Subcutaneous adipose tissue (tissue), 4 donors: ENCODE data around the gene CENPB. TPM values are rescaled to one million over a fixed set of nuclear protein-coding genes. Genes with fewer than 3 reads are reported as not detected.

ENCODE experiments used
- total RNA-seq, 4 donors: library from RNA; depleted of rRNA; stranded (reverse); fragments of >200 nt; gene quantifications; one replicate each; pipeline ENCODE4 v1.1.0, GENCODE V29; 2016
- TF ChIP-seq, protein P1 (sequence below): fragments of 450-650 bp; IDR thresholded peaks from one replicate; pipeline ENCODE4 v1.5.1; 2016; ENCODE audit warnings: low read depth, mild to moderate bottlenecking, control low read depth, antibody characterized with exemption, moderate library complexity

The CENPB gene, protein sequence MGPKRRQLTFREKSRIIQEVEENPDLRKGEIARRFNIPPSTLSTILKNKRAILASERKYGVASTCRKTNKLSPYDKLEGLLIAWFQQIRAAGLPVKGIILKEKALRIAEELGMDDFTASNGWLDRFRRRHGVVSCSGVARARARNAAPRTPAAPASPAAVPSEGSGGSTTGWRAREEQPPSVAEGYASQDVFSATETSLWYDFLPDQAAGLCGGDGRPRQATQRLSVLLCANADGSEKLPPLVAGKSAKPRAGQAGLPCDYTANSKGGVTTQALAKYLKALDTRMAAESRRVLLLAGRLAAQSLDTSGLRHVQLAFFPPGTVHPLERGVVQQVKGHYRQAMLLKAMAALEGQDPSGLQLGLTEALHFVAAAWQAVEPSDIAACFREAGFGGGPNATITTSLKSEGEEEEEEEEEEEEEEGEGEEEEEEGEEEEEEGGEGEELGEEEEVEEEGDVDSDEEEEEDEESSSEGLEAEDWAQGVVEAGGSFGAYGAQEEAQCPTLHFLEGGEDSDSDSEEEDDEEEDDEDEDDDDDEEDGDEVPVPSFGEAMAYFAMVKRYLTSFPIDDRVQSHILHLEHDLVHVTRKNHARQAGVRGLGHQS
- total RNA-seq, result 100 to 1,000 TPM in 1 of 4 donors, 10 to 100 TPM in 3; 36.5 to 101 (median 51.4) TPM

- TF ChIP-seq, protein P1, sequence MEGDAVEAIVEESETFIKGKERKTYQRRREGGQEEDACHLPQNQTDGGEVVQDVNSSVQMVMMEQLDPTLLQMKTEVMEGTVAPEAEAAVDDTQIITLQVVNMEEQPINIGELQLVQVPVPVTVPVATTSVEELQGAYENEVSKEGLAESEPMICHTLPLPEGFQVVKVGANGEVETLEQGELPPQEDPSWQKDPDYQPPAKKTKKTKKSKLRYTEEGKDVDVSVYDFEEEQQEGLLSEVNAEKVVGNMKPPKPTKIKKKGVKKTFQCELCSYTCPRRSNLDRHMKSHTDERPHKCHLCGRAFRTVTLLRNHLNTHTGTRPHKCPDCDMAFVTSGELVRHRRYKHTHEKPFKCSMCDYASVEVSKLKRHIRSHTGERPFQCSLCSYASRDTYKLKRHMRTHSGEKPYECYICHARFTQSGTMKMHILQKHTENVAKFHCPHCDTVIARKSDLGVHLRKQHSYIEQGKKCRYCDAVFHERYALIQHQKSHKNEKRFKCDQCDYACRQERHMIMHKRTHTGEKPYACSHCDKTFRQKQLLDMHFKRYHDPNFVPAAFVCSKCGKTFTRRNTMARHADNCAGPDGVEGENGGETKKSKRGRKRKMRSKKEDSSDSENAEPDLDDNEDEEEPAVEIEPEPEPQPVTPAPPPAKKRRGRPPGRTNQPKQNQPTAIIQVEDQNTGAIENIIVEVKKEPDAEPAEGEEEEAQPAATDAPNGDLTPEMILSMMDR, result no peak
Measured at GRCh38 chr20:3786665-3787323, at the start of gene CENPB. CENPB (minus strand) TSS chr20:3786740; CDS start chr20:3786483, 257 bp downstream.

DNA sequence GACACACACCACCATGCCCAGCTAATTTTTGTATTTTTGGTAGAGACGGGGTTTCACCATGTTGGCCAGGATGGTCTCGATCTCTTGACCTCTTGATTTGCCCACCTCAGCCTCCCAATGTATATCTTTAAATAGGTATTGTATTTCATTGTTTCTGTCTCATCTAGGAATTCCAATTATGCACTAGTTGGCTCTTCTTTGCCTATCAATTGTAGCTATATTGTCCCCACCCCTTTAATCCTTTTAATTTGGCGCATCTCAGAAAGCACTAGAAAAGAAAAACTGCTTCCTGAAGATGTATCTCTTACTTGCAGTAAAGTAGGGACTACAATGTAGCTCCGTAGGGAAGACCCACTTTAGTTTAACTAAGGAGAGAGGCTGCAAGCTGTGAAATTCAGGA is 49.6 kb upstream of the CENPB start:
- TF ChIP-seq, protein P1, result no peak

DNA sequence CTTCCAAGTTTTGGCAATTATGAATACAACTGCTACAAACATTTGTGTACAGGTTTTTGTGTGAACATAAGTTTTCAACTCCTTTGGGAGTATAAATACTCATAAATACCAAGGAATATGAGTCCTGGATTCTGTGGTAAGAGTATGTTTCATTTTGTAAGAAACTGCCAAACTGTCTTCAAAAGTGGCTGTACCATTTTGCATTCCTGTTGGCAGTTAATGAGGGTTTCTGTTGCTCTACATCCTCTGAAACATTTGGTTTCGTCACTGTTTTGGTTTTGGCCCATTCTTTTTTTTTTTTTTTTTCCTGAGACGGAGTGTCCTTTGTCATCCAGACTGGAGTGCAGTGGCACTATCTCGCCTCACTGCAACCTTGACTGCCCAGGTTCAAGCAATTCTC is 42.3 kb upstream of the CENPB start:
- TF ChIP-seq, protein P1, result no peak

DNA sequence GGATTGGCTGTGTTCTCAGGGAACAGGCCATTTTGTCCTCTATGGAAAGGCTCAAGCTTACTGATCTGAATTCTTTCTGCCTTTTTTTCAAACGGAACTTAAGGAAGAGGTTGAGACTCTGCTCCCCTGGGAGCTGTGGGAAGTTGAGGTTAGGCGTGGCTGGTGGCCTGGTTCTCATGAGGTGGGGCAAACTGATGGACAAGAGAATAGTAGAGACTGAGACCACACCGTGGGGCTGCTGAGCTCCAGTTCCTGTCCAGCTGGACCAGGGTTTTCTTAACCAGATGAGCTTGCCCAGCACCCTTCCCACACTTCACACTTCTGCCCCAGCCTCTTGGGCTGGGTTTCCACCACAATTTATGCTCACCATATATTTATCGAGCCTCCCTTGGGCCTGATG is 39.9 kb upstream of the CENPB start:
- TF ChIP-seq, protein P1, result no peak

DNA sequence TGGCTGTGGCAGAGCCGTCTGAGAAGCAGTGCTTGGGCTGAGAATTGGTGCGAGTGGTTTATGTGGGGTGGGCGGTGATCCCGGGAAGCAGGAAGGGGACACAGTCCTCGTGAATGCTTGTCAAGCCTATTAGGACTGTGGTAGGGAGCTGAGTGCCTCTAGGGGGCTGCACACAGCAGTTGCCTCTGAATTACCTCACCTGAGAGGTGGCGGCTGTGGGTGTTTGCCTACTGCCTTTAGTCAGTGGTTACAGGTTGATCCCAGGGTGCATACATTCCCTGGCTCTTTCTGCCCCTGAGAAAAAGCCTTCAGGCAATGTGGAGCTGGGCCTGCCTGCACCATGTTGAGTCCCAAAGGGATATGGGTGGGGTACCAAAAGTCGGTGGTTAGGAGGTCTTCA is 39.0 kb upstream of the CENPB start:
- TF ChIP-seq, protein P1, result no peak

DNA sequence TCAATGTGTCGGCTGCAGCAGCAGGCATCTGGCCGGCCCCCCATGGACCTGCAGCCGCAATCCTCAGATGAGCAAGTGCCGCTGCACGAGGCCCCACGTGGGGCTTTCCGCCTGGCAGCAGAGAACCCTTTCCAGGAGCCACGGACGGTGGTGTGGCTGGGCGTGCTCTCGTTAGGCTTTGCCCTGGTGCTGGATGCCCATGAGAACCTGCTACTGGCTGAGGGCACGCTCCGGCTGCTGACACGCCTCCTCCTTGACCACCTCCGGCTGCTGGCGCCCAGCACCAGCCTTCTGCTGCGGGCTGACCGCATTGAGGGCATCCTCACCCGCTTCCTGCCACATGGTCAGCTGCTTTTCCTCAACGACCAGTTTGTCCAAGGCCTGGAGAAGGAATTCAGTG is 37.3 kb upstream of the CENPB start:
- TF ChIP-seq, protein P1, result no peak

DNA sequence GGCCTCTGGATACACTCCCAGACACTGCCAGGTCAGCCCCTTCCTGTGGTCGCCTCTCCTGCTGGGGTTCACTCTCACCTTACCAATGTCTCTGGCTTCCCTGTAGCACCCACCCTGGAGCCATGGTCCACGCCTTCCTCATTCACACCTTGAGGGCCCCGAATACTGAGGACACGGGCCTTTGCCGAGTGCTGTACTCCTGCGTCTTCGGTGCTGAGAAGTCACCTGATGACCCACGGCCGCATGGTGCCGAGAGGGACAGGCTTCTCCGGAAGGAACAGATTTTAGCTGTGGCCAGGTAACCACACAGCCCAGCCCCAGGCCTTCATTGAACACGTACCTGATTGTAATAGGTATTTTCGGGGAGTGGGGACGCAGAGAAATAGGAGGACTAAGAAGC is 35.5 kb upstream of the CENPB start:
- TF ChIP-seq, protein P1, result no peak
